ENCODE measurements around the gene GRIK4.
"Not testable (repeated sequence)": the region's sequence is repeated elsewhere in the genome, so short reads cannot be mapped to it uniquely, and the experiment has no call there.

The GRIK4 gene

GRCh38 chr11:120612513-120613263 is 101.1 kb downstream of the GRIK4 start:
- DNase-seq, result peak; percentile 24

- no peak for DNase-seq
Measured at GRCh38 chr11:120613264-120614226, 102.0 kb downstream of the GRIK4 start.

GRCh38 chr11:120615391-120615790 is 103.8 kb downstream of the GRIK4 start:
- DNase-seq, result no peak

GRCh38 chr11:120618399-120618798 is 106.9 kb downstream of the GRIK4 start:
- no peak for DNase-seq

GRCh38 chr11:120622189-120622875 is 110.8 kb downstream of the GRIK4 start:
- no peak for DNase-seq

- DNase-seq, result not testable (repeated sequence)
Measured at GRCh38 chr11:120624992-120625391, 113.4 kb downstream of the GRIK4 start.

GRCh38 chr11:120625565-120625964 is 114.0 kb downstream of the GRIK4 start:
- DNase-seq, result no peak

- no peak for DNase-seq
Measured at GRCh38 chr11:120626791-120627190, 115.2 kb downstream of the GRIK4 start.

- DNase-seq, result no peak
Measured at GRCh38 chr11:120627327-120628163, 116.0 kb downstream of the GRIK4 start.

- no peak for DNase-seq
Measured at GRCh38 chr11:120629407-120630080, 118.0 kb downstream of the GRIK4 start.

GRCh38 chr11:120630122-120630521 is 118.6 kb downstream of the GRIK4 start:
- no peak for DNase-seq

- DNase-seq, result no peak
Measured at GRCh38 chr11:120632579-120632978, 121.0 kb downstream of the GRIK4 start.

- DNase-seq, result no peak
Measured at GRCh38 chr11:120633616-120634393, 122.3 kb downstream of the GRIK4 start.

GRCh38 chr11:120634706-120635105 is 123.2 kb downstream of the GRIK4 start:
- DNase-seq, result no peak

- no peak for DNase-seq
Measured at GRCh38 chr11:120635136-120635810, 123.7 kb downstream of the GRIK4 start.

GRCh38 chr11:120637131-120637530 is 125.6 kb downstream of the GRIK4 start:
- no peak for DNase-seq

- no peak for DNase-seq
Measured at GRCh38 chr11:120642196-120642894, 130.8 kb downstream of the GRIK4 start.

GRCh38 chr11:120643284-120643683 is 131.7 kb downstream of the GRIK4 start:
- no peak for DNase-seq

- no peak for DNase-seq
Measured at GRCh38 chr11:120645639-120646038, 134.1 kb downstream of the GRIK4 start.

- no peak for DNase-seq
Measured at GRCh38 chr11:120646206-120646605, 134.7 kb downstream of the GRIK4 start.
